ENCODE data around the gene MTMR3. TPM values are rescaled to one million over a fixed set of nuclear protein-coding genes. Genes with fewer than 3 reads are reported as not detected.

Gene MTMR3
- polyA plus RNA-seq (2012; rRNA removed), result 20.4 and 26.0 TPM in 2 replicates
- 10.1 and 11.9 TPM in 2 replicates for polyA plus RNA-seq (2012; cell fraction: cytosol; rRNA removed)
- polyA plus RNA-seq (2012; cell fraction: nucleus; rRNA removed), result 97.2 and 107 TPM in 2 replicates

GRCh38 chr22:29883045-29883774 lies at the start of gene MTMR3:
Gene MTMR3 (plus strand): TSS chr22:29883174. CDS start chr22:29971060, 87,886 bp downstream.
- Histone ChIP-seq H2AFZ (ENCODE audit: low read depth) (peak within 1 kb of the TSS; percentile 76; the same call in 1 of the 2 replicates), H3K79me2 (ENCODE audit: insufficient read depth) (peaks cover 48% of the 10 kb centered on the region), H3K9me2 (no peaks in the 10 kb centered on the region), H3K9ac (peak within 1 kb of the TSS; percentile 97), H3K36me3 (replicated peaks in 1 of 2; ENCODE audit: control insufficient read depth in 1 of 2, insufficient read depth in 2 of 2, low read length in 1 of 2) (peaks cover 0 to 8% of the 10 kb centered on the region in 2 experiments), H3K4me3 (ENCODE audit: low read depth in 2 of 2, low read length in 1 of 2) (peak within 1 kb of the TSS; percentile 71 to 89), H3K27ac (ENCODE audit: low read depth in 2 of 2, low read length in 1 of 2) (peak within 1 kb of the TSS; percentile 88 to 95), H3K27me3 (ENCODE audit: insufficient read depth) (no peaks in the 10 kb centered on the region), H3K9me3 (no peaks in the 10 kb centered on the region), H3K4me2 (peak within 1 kb of the TSS; percentile 86), H3F3A (replicated peaks; ENCODE audit: insufficient read depth) (peaks cover 4% of the 10 kb centered on the region), H3K4me1 (ENCODE audit: control insufficient read depth in 1 of 2, insufficient read depth in 2 of 2, low read depth in 1 of 2, low read length in 1 of 2) (peaks cover 8 to 19% of the 10 kb centered on the region in 2 experiments; a peak in 3 of 4 replicates), H4K20me1 (ENCODE audit: insufficient read depth) (peaks cover 38% of the 10 kb centered on the region)
- ChIA-PET POLR2A (interaction anchor here (0.7 to 0.8 kb wide), 3 partner anchors 33 to 51 kb away, joined by 3 to 4 read pairs (median 4); partner anchors contain the start of gene ASCC2), CTCF (interaction anchor here (0.6 to 1.3 kb wide), 8 partner anchors 9 to 205 kb away, joined by 3 to 6 read pairs (median 3); no protein-coding TSS in a partner anchor)
- WGBS (ENCODE audit: low lambda C conversion rate), result 0% methylated on average over 34 of the region's 82 CpGs
- TF ChIP-seq FOXM1 (IDR thresholded peaks at IDR 0.05; ENCODE audit: low read depth), result no peak
- TF ChIP-seq RFX5 (IDR thresholded peaks at IDR 0.05; ENCODE audit: low read length), result no peak
- TF ChIP-seq MXI1 (IDR thresholded peaks at IDR 0.05; ENCODE audit: low read depth, low read length), result peak; percentile 73
- TF ChIP-seq SIN3A (IDR thresholded peaks at IDR 0.05; ENCODE audit: borderline replicate concordance, low read depth, low read length), result no peak
- TF ChIP-seq NRF1 (IDR thresholded peaks at IDR 0.05; ENCODE audit: low read depth, low read length), result peak; percentile 63
- TF ChIP-seq YY1 (IDR thresholded peaks at IDR 0.05; ENCODE audit: low read depth), result peak; percentile 85
- no peak for TF ChIP-seq EP300 (IDR thresholded peaks at IDR 0.05; ENCODE audit: borderline replicate concordance in 1 of 2, low read depth in 1 of 2, low read length in 1 of 2)
- TF ChIP-seq MAX (IDR thresholded peaks at IDR 0.05; ENCODE audit: low read depth), result 0 out of 2 replicates have a peak, but pooled peaks have one; percentile 33
- TF ChIP-seq TAF1 (IDR thresholded peaks at IDR 0.05; ENCODE audit: borderline replicate concordance, low read depth, low read length), result no peak; the same call in 1 of the 2 replicates
- no peak for TF ChIP-seq JUND (IDR thresholded peaks at IDR 0.05)
- TF ChIP-seq NFIC (IDR thresholded peaks at IDR 0.05; ENCODE audit: borderline replicate concordance), result no peak
- no peak for TF ChIP-seq MEF2A (IDR thresholded peaks at IDR 0.05; ENCODE audit: borderline replicate concordance, low read depth)
- TF ChIP-seq RAD21 (IDR thresholded peaks at IDR 0.05; ENCODE audit: low read length), result peak; percentile 21; the same call in 1 of the 2 replicates
- TF ChIP-seq POLR2AphosphoS5 (IDR thresholded peaks at IDR 0.05; ENCODE audit: low read depth, low read length), result peak; percentile 38
- TF ChIP-seq SMC3 (IDR thresholded peaks at IDR 0.05; ENCODE audit: low read depth, low read length), result peak; percentile 24
- TF ChIP-seq USF1 (IDR thresholded peaks at IDR 0.05; ENCODE audit: borderline replicate concordance, low read depth), result no peak
- TF ChIP-seq CTCF (IDR thresholded peaks at IDR 0.05), result peak; percentile 52
- TF ChIP-seq CHD2 (IDR thresholded peaks at IDR 0.05; ENCODE audit: low read length, partially characterized antibody), result peak; percentile 6
- TF ChIP-seq ZBTB33 (IDR thresholded peaks at IDR 0.05; ENCODE audit: borderline replicate concordance, low read depth), result no peak
- peak; percentile 90 for DNase-seq
